MM.1S (cell line): ENCODE data around the gene VAV2.

Source experiments
- DNase-seq: peaks from one replicate; pipeline ENCODE4 v3.0.0-alpha.2; 2015
- H2AFZ ChIP-seq: fragments of 300-600 bp; sonication (generic); 2 replicates; pipeline ENCODE4 v1.6.0; 2016; ENCODE audit warnings: antibody characterized with exemption, low read length
- H3F3A ChIP-seq: fragments of 300-600 bp; sonication (generic); 2 replicates; pipeline ENCODE4 v1.6.1; 2016; ENCODE audit warnings: mild to moderate bottlenecking, antibody characterized with exemption, low read length, moderate library complexity, mixed read lengths; ENCODE audit not compliant: insufficient read depth
- H3K27ac ChIP-seq: fragments of 300-600 bp; sonication (generic); 2 replicates; pipeline ENCODE4 v1.5.1; 2016; ENCODE audit warnings: mild to moderate bottlenecking, low read length
- H3K27me3 ChIP-seq: fragments of 300-600 bp; sonication (generic); replicated peaks from 2 replicates; pipeline ENCODE4 v1.6.0; 2016; ENCODE audit warnings: low read length; ENCODE audit not compliant: insufficient read depth
- H3K36me3 ChIP-seq: fragments of 300-600 bp; sonication (generic); replicated peaks from 2 replicates; pipeline ENCODE4 v1.6.1; 2016; ENCODE audit warnings: mild to moderate bottlenecking, low read length, mixed read lengths; ENCODE audit not compliant: insufficient read depth
- H3K4me1 ChIP-seq: fragments of 300-600 bp; sonication (generic); 2 replicates; pipeline ENCODE4 v1.6.1; 2016; ENCODE audit warnings: low read length, mixed read lengths
- H3K4me2 ChIP-seq: fragments of 300-600 bp; sonication (generic); 2 replicates; pipeline ENCODE4 v1.6.0; 2016; ENCODE audit warnings: low read depth, low read length
- H3K4me3 ChIP-seq: fragments of 300-600 bp; sonication (generic); 2 replicates; pipeline ENCODE4 v1.5.1; 2016; ENCODE audit warnings: low read length, mixed read lengths
- H3K79me2 ChIP-seq: fragments of 300-600 bp; sonication (generic); 2 replicates; pipeline ENCODE4 v1.6.1; 2016; ENCODE audit warnings: mixed run types, low read length, mixed read lengths
- H3K9ac ChIP-seq: fragments of 300-600 bp; sonication (generic); 2 replicates; pipeline ENCODE4 v1.6.1; 2016; ENCODE audit warnings: low read length, mixed read lengths
- H3K9me2 ChIP-seq: fragments of 300-600 bp; sonication (generic); replicated peaks from 2 replicates; pipeline ENCODE4 v1.6.1; 2016; ENCODE audit warnings: mild to moderate bottlenecking, low read length, mixed read lengths; ENCODE audit not compliant: insufficient read depth
- H3K9me3 ChIP-seq: fragments of 300-600 bp; sonication (generic); replicated peaks from 2 replicates; pipeline ENCODE4 v1.6.1; 2016; ENCODE audit warnings: mild to moderate bottlenecking, low read length, mixed read lengths; ENCODE audit not compliant: insufficient read depth
- H4K20me1 ChIP-seq: fragments of 300-600 bp; sonication (generic); 2 replicates; pipeline ENCODE4 v1.6.1; 2016; ENCODE audit warnings: mild to moderate bottlenecking, low read length, moderate library complexity, mixed read lengths; ENCODE audit not compliant: insufficient read depth
- EZH2 ChIP-seq: fragments of 300-600 bp; sonication (generic); optimal IDR thresholded peaks from 2 replicates; pipeline ENCODE3; 2017; ENCODE audit warnings: low read depth, mild to moderate bottlenecking, antibody characterized with exemption, low read length, mixed read lengths
- EZH2phosphoT487 ChIP-seq: fragments of 300-600 bp; sonication (generic); IDR thresholded peaks from 2 replicates; pipeline ENCODE4 v1.6.1; 2018; ENCODE audit warnings: antibody characterized with exemption, low read length
- TF ChIP-seq, protein P1 (sequence below): fragments of 300-600 bp; sonication (generic); IDR thresholded peaks from 2 replicates; pipeline ENCODE4 v1.5.1; 2016; ENCODE audit warnings: antibody characterized with exemption, low read length, mixed read lengths

Gene VAV2

DNA sequence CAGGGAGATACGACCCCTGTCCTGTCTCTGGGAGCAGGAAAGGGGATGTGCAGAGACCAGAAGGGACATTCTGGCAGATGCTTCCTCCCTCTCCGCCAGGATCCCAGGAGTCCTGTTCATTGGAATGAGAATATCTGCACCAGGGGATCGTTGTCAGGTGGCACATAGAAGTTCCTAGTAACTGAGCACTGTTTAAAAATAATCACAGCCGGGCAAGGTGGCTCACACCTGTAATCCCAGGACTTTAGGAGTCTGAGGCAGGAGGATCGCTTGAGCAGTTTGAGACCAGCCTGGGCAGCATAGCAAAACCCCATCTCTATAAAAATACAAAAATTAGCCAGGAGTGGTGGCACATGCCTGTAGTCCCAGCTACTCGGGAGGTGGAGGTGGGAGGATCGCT, 266.2 kb downstream of the VAV2 start:
- H3K9me2 ChIP-seq: no peaks in the 10 kb centered on the region
- H3K9ac ChIP-seq: no peak overlapping the region

DNA sequence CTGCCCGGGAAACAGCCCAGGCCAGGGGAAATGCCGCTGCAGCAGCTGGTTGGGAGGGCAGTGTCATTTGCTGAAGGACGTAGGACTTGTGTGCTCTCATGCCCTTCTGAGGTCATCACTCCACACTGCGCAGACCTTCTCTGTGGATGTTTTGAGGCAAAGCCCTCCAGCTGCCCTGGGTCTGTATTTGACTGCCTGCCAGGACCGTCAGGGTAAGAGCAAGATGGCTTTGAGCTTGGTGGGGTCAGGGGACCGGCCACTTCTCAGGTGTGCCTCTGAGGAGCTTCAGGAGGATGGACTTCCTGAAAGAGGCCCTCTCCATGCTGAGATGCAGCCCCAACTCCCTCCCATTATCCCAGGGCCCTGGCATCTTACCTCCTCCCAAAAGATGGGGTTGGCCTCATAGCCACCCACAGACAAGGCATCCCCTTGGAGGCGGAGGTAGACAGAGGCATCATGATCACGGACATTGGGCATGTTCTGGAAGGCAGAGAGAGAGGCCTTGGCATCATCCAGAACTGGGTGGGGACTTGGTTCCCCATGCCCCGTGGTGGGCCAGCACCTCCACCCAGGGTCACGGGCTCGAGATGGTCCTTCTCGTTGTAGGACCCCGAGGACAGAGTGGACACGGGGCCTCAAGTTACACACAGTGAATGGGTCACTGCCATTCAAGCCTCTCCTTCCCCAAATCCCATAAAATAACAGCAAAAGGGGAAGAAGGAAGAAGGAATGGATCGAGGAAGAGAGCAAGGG, 273.4 kb downstream of the VAV2 start:
- Histone ChIP-seq H3K27ac (no peak overlapping the region), H3K4me3 (no peak overlapping the region), H3K9me3 (no peaks in the 10 kb centered on the region), H3K9me2 (no peaks in the 10 kb centered on the region), H3K36me3 (no peaks in the 10 kb centered on the region), H2AFZ (no peak overlapping the region), H3K4me1 (no peaks in the 10 kb centered on the region), H3K79me2 (no peaks in the 10 kb centered on the region), H3F3A (no peaks in the 10 kb centered on the region), H4K20me1 (no peaks in the 10 kb centered on the region), H3K4me2 (no peak overlapping the region), H3K27me3 (peaks cover 92% of the 10 kb centered on the region), H3K9ac (no peak overlapping the region)
- TF ChIP-seq EZH2phosphoT487: no peak
- TF ChIP-seq, protein P1, sequence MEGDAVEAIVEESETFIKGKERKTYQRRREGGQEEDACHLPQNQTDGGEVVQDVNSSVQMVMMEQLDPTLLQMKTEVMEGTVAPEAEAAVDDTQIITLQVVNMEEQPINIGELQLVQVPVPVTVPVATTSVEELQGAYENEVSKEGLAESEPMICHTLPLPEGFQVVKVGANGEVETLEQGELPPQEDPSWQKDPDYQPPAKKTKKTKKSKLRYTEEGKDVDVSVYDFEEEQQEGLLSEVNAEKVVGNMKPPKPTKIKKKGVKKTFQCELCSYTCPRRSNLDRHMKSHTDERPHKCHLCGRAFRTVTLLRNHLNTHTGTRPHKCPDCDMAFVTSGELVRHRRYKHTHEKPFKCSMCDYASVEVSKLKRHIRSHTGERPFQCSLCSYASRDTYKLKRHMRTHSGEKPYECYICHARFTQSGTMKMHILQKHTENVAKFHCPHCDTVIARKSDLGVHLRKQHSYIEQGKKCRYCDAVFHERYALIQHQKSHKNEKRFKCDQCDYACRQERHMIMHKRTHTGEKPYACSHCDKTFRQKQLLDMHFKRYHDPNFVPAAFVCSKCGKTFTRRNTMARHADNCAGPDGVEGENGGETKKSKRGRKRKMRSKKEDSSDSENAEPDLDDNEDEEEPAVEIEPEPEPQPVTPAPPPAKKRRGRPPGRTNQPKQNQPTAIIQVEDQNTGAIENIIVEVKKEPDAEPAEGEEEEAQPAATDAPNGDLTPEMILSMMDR: no peak
- no peak for TF ChIP-seq EZH2
- DNase-seq: no peak

More for the DNA sequence above, 266.2 kb downstream of the VAV2 start:
- no peaks in the 10 kb centered on the region for H3K9me3 ChIP-seq
- H4K20me1 ChIP-seq: no peaks in the 10 kb centered on the region
- H3K4me2 ChIP-seq: no peak overlapping the region
- peaks cover 97% of the 10 kb centered on the region for H3K27me3 ChIP-seq
- no peak overlapping the region for H3K27ac ChIP-seq
- no peaks in the 10 kb centered on the region for H3F3A ChIP-seq
- H2AFZ ChIP-seq: no peak overlapping the region
- no peak overlapping the region for H3K4me3 ChIP-seq
- no peaks in the 10 kb centered on the region for H3K36me3 ChIP-seq
- H3K79me2 ChIP-seq: no peaks in the 10 kb centered on the region
- no peak for DNase-seq
- no peaks in the 10 kb centered on the region for H3K4me1 ChIP-seq
- TF ChIP-seq EZH2phosphoT487: no peak
- no peak for TF ChIP-seq EZH2

DNA sequence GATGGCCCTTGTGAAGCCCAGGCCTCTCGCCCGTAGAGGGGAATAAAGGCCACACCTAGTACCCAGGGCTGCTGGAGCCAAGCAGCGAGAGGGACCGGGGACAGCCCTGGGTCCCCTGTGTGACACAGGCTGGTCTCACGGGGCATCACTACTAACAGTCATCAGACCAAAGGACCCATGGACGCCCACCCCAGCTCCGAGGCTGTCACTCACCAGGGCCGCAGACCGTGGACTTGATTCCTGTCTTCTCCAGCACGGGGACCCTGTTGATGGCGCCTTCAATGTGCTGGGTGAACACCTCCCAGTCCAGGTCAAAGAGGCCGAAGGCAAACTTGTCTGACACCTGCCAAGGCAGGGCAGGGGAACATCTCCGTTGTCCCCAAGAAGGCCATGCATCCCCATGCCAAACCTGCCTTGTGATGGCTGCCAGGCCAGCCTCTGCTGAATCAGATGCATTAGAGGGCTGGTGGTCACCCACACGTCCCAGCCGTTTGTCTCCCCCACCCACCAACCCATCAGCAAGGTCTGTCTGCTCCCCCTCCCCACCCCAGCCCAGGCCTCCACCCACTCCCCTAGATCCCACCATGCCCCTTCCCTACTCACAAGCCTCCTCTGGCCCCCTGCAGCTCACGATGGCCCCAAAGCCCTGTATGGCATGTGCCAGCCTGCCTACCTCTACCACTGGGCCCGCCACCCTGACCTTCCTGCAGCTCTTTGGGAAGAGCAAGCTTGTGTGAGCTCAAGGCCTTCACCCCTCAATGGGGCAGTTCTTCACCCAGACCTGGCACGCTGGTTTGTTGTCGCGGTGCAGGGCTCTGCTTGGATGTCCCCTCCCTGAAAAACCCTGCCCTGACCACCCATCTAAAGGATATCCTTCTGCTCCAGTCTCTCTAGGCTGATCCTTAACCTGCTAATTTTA, 274.8 kb downstream of the VAV2 start:
- no peak for TF ChIP-seq EZH2
- TF ChIP-seq, protein P1: no peak
- TF ChIP-seq EZH2phosphoT487: no peak
- Histone ChIP-seq H3K9ac (no peak overlapping the region), H3K27ac (no peak overlapping the region), H3K79me2 (no peaks in the 10 kb centered on the region), H3K4me3 (no peak overlapping the region), H3K27me3 (peaks cover 92% of the 10 kb centered on the region), H3K36me3 (no peaks in the 10 kb centered on the region), H2AFZ (no peak overlapping the region), H3K9me2 (no peaks in the 10 kb centered on the region), H3F3A (no peaks in the 10 kb centered on the region), H3K9me3 (no peaks in the 10 kb centered on the region), H3K4me2 (no peak overlapping the region), H4K20me1 (no peaks in the 10 kb centered on the region), H3K4me1 (no peaks in the 10 kb centered on the region)
- no peak for DNase-seq
